Cardiac fibroblast (primary cell): ENCODE results near the gene NPDC1.

ENCODE experiments used
- DNase-seq, 2 donors: peaks; one replicate each; pipeline versions ENCODE4 v3.0.0 to v3.0.0-alpha.2; 2010; ENCODE audit warnings: low read depth in 2 of 2
- H3K4me3 ChIP-seq, 2 donors: replicated peaks in 1 of 2; 1 replicate in 1 of 2; 2 replicates in 1 of 2; pipeline ENCODE4 v1.5.1; 2011; ENCODE audit warnings: low read depth in 2 of 2, low read length in 2 of 2, mild to moderate bottlenecking in 2 of 2, moderate library complexity in 1 of 2
- TF ChIP-seq, protein P1 (sequence below): IDR thresholded peaks from one replicate; pipeline ENCODE4 v1.5.1; 2011; ENCODE audit warnings: low read depth, mild to moderate bottlenecking, low read length, inconsistent platforms

The NPDC1 gene

DNA sequence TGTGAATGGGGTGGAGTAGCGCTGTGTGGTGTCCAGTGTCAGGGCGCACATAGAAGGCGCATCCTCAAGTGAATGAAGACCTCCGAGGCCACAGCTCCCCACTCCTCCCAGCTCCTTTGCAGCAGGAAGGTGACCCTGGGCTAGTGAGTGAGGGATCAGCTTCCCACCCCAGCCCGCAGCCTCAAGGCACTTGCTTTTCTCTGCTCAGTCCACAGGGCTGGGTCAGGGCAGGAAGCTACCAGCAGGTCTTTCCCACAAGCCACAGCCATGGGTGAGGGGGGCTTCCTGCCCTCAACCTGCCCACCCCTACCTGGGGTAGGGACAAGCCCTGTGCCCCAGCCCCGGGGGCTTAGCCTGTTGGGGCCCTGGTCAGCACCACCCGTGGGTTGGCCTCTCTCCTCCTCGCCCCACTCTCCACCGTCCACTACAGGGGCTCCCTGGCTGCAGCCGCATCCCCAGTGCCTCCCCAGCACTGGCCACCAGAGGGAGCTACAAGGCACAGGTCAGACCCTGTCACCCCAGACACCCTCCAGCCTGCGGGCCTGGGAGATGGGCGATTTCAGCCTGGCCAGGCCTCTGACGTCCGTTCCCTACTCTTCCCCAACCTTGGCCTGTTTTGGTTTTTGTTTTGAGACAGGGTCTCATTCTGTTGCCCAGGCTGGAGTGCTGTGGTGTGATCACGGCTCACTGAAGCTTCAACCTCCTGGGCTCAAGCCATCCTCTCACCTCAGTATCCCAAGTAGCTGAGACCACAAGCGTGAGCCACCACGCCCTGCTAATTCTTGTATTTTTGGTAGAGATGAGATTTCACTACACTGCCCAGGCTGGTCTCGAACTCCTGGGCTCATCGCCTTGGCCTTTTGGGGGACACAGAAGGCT is 16.7 kb downstream of the NPDC1 start:
- no peak overlapping the region for H3K4me3 ChIP-seq
- DNase-seq, result peak; percentile 63 to 66
- TF ChIP-seq, protein P1, sequence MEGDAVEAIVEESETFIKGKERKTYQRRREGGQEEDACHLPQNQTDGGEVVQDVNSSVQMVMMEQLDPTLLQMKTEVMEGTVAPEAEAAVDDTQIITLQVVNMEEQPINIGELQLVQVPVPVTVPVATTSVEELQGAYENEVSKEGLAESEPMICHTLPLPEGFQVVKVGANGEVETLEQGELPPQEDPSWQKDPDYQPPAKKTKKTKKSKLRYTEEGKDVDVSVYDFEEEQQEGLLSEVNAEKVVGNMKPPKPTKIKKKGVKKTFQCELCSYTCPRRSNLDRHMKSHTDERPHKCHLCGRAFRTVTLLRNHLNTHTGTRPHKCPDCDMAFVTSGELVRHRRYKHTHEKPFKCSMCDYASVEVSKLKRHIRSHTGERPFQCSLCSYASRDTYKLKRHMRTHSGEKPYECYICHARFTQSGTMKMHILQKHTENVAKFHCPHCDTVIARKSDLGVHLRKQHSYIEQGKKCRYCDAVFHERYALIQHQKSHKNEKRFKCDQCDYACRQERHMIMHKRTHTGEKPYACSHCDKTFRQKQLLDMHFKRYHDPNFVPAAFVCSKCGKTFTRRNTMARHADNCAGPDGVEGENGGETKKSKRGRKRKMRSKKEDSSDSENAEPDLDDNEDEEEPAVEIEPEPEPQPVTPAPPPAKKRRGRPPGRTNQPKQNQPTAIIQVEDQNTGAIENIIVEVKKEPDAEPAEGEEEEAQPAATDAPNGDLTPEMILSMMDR, result peak; percentile 96

DNA sequence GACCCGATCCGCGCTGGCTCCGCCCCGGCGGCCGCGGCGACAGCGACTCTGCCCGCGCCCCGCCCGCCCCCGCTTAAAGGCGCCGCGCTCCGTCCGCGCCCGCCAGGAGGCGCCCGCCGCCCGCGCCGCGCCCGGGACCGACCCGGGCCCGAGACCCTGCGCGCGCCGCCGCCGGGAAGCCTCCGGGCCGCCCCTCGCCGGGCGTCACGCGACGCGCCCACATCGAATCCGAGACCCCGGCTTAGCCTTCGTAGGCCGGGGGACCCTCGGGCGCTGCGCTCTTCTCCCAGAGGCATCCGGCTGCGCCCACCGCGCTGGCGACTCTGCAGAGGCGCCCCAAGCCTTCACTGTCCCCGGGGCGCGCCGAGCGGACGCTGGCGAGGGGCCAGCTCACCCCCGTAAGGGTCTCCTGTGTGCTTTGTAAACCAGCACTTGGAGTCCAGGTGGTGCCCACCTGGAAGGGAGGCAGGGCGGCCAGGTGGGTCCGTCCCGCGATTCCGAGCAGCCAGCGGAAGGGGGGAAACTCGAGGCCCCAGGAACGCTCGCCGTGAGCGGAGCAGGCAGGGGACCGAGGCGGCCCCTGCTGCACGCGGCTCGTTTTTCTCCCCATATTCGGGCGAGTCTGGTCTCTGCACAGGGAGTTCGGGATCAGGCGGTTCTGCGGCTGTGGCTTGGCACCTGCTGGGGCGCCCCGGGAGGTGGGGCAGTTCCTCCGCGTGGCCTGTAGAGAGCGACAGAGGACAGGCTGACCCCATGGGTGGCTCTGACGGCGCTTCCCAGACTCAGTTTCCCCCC is 17.5 kb downstream of the NPDC1 start:
- TF ChIP-seq, protein P1, result peak; percentile 56
- peak overlapping the region; percentile 49 to 53 for H3K4me3 ChIP-seq
- peak; percentile 26 to 35 for DNase-seq

DNA sequence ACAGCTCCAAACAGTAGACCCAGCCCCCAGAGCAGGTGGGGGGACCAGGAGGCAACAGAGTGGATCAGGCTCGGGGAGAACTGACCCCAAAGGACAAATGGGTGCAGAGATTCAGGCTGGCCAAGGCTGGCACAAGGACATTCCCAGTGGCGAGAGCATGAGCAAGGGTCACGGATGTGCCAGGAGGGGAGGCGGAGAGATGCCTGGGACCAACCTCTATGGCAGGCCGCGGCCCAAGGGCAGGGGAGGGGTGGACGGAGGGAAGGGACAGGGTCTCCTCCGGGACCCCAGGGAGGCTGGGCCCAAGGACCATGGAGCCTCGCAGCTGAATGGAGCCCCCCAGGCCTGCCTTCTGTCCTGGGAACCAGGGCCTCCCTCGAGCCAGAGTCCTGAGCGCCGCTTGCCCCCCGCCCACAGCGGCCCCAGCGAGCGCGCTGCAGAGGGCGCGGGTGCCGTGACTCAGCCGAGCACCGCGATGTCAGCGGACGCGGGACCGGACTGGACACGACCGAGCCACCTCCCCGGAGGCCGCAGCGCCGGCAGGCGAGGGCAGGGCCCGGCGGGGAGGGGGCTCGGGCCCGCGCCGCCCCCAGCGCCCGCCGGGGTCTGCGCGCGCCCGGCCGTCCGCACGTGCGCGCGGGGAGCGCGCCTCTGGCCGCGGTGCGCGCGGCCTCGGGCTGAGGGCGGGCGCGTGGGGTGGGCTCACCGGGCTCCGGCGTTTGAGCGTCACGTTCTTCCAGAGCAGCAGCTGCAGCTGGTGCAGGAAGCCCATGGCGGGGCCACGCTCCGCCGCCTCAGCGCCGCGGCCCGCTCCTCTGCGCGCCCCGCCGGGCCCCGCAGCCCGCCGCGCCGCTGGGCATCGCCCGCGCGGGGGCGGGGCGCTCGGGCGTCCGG is 18.4 kb downstream of the NPDC1 start, which contains the start of gene ABCA2:
Gene ABCA2, minus strand, starts transcription at position 869 of the 894 bp plus-strand sequence. Its CDS starts 97 bp downstream, at position 772.
- DNase-seq, result no peak

DNA sequence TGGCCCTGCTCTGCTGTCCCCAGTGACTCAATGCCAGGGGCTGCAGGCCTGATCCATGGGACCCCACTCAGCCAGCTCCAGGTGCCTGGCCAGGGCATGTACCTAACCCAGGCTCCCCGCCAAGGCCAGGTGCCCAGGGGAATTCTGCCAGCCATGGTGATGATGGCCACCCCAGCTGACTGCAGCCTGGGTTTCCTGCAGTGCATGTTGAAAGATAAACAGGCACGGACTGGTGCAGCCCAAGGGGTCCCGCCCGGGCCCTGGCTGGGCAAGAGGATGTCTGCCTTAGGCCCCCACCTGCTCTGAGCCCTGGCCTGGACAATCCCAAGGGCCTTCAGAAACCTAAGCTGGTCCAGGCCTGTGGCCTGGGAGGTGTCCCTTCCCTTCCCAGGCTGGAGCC is 19.1 kb downstream of the NPDC1 start:
- no peak overlapping the region for H3K4me3 ChIP-seq
- DNase-seq, result no peak
- TF ChIP-seq, protein P1, result no peak

More for the DNA sequence above, 18.4 kb downstream of the NPDC1 start, which contains the start of gene ABCA2:
- TF ChIP-seq, protein P1, result no peak
- peak within 1 kb of the TSS; percentile 49 to 53 for H3K4me3 ChIP-seq

DNA sequence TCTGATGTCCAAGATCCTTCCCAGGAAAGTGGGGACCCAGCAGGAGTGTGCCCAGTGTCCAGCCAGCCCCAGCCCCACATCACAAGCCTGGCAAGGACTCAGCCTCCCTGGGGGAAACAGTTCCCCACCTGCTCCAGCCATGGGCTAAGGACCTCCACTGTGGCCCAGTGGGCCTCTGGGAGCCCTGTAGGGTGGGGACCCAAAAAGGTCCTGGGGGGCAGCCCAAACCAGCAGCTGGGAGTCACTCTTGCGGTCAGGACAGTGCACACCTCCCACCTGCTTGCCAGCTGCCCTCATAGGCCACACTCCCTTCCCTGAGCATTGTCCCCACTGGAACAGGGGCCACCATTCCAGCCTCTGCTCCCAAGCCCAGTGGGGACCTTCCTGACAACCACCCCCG is 19.6 kb downstream of the NPDC1 start:
- TF ChIP-seq, protein P1, result no peak
- H3K4me3 ChIP-seq, result no peak overlapping the region

DNA sequence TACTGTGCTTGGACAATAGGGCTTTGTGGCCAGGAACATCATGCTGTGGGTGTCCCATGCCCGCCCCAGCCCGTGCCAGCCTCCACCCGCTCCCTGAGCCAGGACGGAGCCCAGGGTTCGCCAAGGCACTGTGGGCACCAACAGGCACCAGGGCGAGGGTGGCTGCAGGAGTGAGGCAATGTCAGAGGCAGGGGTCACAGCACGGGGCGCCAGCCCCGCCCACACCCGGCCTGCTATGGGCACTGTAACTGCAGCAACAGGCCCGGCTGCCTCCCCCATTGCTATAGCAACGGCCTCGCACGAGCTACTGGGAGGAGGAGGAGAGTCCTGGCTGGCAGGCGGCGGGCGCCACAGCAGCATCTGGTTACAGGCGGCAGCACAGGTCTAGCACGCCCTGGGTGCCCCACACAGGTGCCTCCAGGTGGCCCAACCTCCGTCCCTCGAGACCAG is 20.4 kb downstream of the NPDC1 start:
- DNase-seq, result no peak
- TF ChIP-seq, protein P1, result no peak
- no peak overlapping the region for H3K4me3 ChIP-seq

More for the DNA sequence above, 19.6 kb downstream of the NPDC1 start:
- no peak for DNase-seq
